ENCODE measurements around the gene MIP. TPM values are rescaled to one million over a fixed set of nuclear protein-coding genes. Genes with fewer than 3 reads are reported as not detected.
"Not testable (repeated sequence)": the region's sequence is repeated elsewhere in the genome, so short reads cannot be mapped to it uniquely, and the experiment has no call there.

The MIP gene
- total RNA-seq: not detected

GRCh38 chr12:56454557-56454956 is at the start of gene MIP:
TSS of gene MIP (minus strand) at chr12:56454657. CDS start at chr12:56454613, 44 bp downstream.
- no peak for DNase-seq (ENCODE audit: low spot score)

DNA sequence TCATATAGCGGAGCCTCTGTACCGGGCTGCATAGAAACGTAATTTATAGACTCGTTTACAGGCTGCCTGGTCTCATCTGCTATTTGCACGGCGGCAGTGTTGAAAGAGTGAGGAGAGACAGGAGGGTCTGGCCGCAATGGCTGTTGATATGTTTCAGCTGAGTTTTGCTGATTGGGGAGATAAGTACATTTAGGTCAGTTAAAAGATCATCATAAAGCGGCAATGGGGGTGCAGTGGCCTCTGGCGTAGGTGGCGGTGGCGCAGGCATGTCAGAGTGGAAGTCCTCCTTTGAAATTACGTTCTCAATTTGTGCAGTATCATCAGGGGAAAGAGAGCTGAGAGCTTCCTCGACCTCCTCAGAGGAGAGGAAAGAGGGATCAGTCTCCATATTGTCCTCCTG is 45.4 kb upstream of the MIP start:
- not testable (repeated sequence) for DNase-seq (ENCODE audit: low spot score)

GRCh38 chr12:56499452-56499851 is 45.0 kb upstream of the MIP start:
- DNase-seq (ENCODE audit: low spot score): not testable (repeated sequence)

GRCh38 chr12:56498126-56498902 is 43.9 kb upstream of the MIP start:
- DNase-seq (ENCODE audit: low spot score): not testable (repeated sequence)

GRCh38 chr12:56496704-56497103 is 42.2 kb upstream of the MIP start:
- DNase-seq (ENCODE audit: low spot score): peak; percentile 57

- not testable (repeated sequence) for DNase-seq (ENCODE audit: low spot score)
These were observed 40.0 kb upstream of the MIP start for GRCh38 chr12:56494481-56494880.

- not testable (repeated sequence) for DNase-seq (ENCODE audit: low spot score)
These were observed 39.6 kb upstream of the MIP start for GRCh38 chr12:56494106-56494415.

DNA sequence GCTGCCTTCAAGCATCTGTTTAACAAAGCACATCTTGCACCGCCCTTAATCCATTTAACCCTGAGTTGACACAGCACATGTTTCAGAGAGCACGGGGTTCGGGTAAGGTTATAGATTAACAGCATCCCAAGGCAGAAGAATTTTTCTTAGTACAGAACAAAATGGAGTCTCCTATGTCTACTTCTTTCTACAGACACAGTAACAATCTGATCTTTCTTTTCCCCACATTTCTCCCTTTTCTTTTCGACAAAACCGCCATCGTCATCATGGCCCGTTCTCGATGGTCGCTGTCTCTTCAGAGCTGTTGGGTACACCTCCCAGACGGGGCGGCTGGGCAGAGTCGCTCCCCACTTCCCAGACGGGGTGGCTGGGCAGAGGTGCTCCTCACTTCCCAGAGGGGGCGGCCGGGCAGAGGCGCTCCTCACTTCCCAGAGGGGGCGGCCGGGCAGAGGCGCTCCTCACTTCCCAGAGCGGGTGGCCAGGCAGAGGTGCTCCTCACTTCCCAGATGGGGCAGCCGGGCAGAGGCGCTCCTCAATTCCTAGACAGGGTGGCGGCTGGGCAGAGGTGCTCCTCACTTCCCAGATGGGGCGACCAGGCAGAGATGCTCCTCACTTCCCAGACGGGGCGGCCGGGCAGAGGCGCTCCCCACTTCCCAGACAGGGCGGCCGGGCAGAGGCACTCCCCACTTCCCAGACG is 39.1 kb upstream of the MIP start:
- not testable (repeated sequence) for DNase-seq (ENCODE audit: low spot score)

DNA sequence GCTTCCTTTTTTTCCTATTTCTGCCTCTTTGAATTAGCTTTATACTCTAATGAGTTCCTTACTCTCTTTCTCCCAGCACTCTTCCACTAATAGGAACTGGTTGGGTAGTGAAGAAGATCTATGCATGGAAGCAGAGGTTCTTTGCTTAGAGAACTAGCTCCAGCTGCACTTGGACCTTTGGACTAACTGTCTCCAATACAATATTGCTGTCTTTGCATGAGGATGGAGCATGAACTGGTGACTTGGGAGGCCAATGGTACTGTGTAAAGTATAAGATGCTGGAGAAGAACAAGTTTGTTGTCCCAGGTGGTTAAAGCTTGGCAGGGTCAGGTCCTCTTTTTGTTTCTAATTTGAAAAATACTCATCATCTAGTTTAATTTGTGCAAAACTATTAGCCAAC is 35.9 kb upstream of the MIP start:
- DNase-seq (ENCODE audit: low spot score): no peak

DNA sequence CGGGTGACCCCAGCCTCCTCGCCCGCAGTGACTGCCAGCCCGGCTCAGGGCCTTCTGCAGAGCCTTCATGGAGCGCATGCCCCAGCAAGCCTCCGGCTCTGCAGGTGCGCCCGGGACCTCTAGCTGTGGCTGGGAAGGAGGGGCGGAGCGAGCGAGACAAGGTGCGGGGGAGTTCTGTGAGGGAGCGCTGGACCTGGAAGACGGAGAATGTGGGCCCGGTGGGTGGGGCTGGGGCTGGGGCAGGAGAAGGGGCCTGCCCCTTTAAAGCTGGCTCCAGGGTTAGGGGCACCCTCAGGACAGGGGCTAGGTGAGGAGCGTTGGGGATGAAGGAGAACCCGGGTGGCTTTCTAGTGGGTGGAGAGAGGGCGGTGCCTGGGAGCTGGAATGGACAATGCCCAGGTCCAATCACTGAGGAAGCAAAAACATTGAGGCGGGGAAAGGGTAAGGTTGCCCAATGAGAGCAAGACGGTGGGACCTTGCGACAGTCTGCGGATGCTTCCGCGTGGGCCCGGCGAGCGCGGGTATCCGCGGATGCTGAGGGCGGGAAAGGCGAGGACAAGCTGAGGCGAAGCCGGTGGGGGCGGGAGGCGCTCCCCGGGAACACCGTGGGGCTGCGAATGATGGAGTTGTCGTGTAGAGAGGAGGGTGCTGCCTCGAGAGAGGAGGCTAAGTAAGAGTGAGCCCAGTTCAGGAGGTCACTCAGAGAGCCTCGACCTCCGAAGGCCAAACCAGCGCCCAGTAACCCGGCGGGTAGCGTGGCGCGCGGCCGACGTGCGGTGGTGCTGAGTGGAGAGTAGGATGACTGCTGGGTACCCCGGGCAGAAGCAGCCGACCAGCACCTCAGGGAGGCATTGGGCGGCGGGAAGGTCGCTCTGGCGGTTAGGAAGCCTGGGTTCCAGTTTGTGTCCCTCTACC is 33.8 kb upstream of the MIP start, which contains the start of gene GLS2:
GLS2 (minus strand) TSS at position 121 of the 915 bp plus-strand sequence; CDS start at position 78, 43 bp downstream.
- DNase-seq (ENCODE audit: low spot score): peak; percentile 84

GRCh38 chr12:56487448-56488040 is 33.1 kb upstream of the MIP start:
- DNase-seq (ENCODE audit: low spot score): peak; percentile 12

DNA sequence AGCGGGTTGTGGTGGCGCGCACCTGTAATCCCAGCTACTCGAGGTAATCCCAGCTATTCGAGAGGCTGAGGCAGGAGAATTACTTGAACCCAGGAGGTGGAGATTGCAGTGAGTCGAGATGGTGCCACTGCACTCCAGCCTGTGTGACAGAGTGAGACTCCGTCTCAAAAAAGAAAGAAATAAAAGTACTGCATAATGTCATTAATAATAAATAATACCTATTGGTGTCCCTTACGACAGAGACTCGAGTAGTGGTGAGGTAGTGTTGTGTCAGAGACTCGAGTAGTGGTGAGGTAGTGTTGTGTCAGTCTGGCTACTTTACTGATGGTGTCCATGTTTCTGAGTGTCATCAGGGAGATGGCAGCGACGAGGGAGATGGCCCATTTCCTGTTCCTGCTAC is 32.2 kb upstream of the MIP start:
- DNase-seq (ENCODE audit: low spot score): no peak

DNA sequence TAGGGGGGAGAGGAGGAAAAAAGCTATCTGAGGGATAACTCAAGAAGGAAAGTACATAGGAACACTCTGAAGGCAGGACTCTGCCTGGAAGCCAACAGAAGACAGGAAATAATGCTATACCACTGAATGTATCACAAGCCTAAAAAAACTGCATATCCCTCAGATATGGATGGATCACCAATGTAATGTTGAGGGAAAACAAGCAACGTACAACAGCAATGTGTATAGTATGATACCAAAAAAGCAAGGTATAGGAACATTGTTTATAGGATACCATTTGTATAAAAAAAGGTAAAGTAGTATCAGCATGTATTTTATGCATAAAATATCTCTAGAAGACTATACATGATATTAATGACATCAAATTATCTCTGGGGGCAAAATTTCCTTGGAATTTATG is 30.1 kb upstream of the MIP start:
- no peak for DNase-seq (ENCODE audit: low spot score)

GRCh38 chr12:56479625-56480024 is 25.2 kb upstream of the MIP start:
- DNase-seq (ENCODE audit: low spot score): no peak

DNA sequence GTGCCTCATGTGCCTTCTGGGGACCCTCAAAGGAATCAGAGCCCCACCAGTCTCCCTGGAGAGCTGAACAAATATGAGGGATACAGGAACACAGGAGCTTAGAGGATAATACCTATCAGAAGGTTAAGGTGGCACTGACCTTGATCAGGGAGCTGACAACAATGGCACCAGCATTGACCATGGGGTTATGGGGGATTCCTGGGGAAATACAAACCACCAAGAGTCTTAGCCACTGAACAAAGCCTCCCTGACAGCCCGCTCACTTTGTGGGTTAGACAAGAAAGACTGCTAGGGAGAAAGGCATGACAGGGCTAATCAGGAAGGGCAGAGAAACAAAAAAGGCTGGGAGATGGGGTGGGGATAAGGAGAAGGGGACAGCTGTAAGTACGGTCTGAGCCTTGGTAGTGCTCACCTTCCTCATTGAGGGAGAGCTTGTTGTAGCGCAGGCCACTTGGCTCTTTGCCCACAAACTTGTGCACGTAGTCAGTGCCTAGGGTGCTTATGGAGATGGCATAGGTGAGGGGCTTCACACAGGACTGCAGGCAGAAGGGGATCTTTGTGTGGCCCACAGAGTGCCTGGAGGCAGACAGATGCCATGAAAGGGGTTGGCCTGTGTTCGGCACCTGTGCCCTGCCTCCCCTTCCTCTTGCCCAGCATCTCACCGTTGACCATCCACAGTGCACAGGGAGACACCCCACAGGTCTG is 23.2 kb upstream of the MIP start:
- no peak for DNase-seq (ENCODE audit: low spot score)

DNA sequence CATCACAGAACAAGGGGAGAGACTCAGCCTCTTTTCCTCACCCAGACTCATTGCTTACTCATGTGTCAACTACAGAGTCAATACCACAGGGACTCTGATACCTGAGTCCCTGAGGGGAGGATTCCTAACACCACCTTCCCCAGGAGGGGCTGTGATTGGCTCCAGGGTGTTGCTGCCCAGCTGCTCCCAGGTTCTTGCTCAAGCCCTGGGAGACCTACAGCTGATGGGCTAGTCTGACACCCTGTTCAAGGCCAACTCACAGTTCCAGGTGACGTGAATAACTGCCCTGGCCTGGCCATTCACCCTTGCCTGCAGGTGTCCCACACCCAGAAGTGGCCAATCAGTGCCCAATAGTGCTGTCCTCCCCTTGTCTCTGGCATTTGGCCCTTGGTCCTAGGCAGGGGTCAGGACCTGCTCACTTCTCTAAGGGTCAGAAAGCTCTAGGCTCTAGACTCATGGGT is 22.5 kb upstream of the MIP start:
- no peak for DNase-seq (ENCODE audit: low spot score)

DNA sequence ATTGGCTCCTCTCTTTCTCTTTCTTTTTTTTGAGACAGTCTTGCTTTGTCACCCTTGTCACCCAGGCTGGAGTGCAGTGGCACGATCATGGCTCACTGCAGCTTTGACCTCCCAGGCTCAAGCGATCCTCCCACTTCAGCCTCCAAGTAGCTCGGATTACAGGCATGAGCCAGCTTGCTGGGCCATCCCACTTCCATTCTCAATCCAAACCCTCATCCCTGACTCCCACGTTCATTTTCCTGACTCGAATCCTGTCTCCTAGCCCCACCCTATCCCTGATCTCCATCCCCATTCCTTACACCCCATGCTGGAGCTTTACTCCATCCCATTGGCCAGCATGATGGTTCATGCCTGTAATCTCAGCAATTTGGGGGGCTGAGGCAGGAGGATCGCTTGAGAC is 21.7 kb upstream of the MIP start:
- DNase-seq (ENCODE audit: low spot score): no peak

DNA sequence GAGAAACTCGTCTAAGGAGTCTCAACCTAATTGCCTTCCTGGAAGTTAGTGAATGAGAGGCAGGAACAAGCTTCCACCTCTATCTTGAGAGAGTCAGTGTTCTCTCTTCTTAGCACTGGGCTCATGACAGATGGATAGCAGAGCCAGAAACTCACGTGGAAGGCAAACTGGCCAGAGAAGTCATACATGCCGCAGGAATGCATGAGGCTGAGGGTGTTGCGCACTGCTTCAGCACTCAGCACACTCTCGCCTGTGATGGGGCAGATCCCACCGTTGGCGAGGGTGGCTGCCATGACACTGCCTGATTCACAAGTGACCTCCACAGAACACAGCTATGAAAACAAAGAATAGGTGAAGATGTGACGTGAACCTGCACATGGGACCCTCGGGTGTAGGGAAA is 19.9 kb upstream of the MIP start:
- DNase-seq (ENCODE audit: low spot score): no peak

GRCh38 chr12:56469007-56469930 is 14.8 kb upstream of the MIP start:
- no peak for DNase-seq (ENCODE audit: low spot score)

Measured in mucosa of gallbladder (tissue), 1 donor.